GM12892 (cell line): Measurements from ENCODE around the gene GRAMD4.
A peak's percentile ranks its signal among the peaks of the same experiment; 100 is the strongest.

Source experiments
- DNase-seq: peaks from one replicate; pipeline ENCODE4 v3.0.0; 2011; ENCODE audit not compliant: insufficient read length
- FAIRE-seq: peaks from 2 replicates; lab custom pipeline; 2011; peaks lifted over from hg19 to GRCh38; lab: Jason Lieb, UNC
- POLR2A ChIP-seq: IDR thresholded peaks from 2 replicates; pipeline ENCODE4 v1.6.1; 2011; ENCODE audit warnings: low read depth, low read length, control low read depth
- POLR2AphosphoS5 ChIP-seq: IDR thresholded peaks from 2 replicates; pipeline ENCODE4 v1.6.1; 2011; ENCODE audit warnings: low read depth, low read length, control low read depth
- TAF1 ChIP-seq: IDR thresholded peaks from 2 replicates; pipeline ENCODE4 v1.6.1; 2011; ENCODE audit warnings: low read depth, mild to moderate bottlenecking, control low read depth, low read length, borderline replicate concordance

Gene GRAMD4

DNA sequence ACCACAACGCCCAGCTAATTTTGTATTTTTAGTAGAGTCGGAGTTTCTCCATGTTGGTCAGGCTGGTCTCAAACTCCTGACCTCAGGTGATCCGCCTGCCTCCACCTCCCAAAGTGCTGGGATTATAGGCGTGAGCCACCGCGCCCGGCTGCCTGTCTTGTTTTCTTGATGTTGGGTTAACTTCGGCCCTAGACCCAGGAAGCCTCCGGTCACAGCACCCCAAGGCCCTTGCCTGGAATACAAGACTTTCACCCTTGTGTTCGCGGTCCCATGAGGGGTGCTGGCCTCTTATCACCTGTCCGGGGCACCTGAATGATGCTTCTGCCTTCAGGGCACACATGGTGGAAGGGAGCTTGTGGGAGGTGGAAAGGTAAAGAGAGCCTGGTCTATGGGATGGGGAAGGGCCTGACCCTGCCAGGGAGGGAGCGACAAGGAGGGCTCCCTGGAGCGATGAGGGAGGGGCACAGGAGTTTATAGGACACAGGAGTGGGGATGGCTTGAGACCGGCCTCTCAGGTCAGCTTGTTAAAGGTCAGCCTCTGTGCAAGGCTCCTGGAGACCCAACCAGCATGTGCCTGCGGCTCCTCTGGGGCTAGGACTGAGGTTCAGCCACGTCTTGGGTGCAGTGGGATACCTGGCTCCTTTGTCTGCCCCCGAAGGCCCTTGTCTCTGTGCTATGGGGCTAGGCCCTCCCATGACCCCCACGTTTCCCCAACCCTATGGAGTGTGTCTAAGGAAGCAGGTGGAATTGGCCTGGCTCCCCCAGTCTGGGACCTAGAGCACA, 34.7 kb upstream of the GRAMD4 start:
- DNase-seq (no peak), FAIRE-seq (no peak)
- no peak for TF ChIP-seq POLR2AphosphoS5

DNA sequence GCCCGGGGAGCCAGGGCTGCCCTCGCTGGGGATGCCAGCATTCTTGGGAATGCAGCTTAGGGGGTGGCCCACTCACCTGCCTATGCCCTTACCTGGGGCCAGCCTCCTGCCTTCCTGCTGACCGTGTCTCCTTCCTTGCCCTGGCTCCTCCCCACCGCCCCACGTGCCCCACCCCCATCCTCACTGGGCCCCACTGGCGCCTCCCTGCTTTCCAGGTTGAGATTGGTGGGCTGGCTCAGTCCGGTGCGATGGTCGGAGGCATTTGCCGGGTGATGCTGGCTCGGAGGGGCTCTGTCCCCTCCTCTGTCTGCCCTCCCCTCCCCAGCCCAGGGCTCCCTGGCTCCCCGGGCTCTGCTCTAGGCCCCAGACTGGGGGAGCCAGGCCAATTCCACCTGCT, 34.1 kb upstream of the GRAMD4 start:
- TF ChIP-seq POLR2A (no peak), TAF1 (no peak), POLR2AphosphoS5 (no peak)
- no peak for DNase-seq
- FAIRE-seq: no peak

DNA sequence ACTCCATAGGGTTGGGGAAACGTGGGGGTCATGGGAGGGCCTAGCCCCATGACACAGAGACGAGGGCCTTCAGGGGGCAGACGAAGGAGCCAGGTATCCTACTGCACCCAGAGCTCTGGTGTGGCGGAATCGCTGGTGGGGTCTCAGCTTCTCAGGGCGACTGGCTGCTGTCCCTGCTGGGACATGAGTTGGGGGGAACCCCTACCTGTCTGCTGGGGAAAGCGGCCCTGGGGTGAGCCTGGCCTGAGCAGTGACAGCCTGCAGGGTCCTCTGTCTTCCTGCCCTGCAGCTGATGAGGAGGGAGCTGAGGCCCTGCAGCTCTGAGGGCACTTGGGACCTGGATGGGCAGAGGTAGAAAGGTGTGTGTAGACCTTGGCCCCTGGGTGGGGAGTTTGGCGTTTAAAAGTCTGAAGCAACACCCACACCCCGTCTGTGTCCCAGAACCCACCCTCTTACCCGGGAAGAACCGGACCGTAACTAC, 33.6 kb upstream of the GRAMD4 start:
- FAIRE-seq: no peak
- TF ChIP-seq POLR2A: no peak
- no peak for DNase-seq

DNA sequence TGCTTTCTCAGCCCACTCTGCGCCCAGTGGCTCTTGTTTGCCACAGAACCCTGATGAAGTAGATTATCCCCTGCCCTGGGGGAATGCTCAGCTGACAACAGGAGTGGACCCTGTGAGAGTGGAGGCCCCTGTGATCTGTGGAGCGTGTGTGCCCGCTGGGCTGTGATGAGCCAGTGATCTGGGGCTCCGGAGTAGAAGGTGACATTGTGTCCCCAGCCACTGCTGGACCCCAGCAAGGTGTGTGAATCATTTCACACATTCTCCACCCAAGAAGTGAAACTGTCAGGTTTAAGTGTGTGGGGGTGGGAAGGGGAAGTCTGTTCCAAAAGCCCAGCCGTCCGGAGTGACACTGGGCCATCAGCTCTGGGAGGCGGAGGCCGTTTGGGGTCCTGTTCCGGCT, 33.1 kb upstream of the GRAMD4 start:
- FAIRE-seq (peak; percentile 95), DNase-seq (peak; percentile 81)
- TF ChIP-seq POLR2A (no peak), TAF1 (no peak), POLR2AphosphoS5 (no peak)

DNA sequence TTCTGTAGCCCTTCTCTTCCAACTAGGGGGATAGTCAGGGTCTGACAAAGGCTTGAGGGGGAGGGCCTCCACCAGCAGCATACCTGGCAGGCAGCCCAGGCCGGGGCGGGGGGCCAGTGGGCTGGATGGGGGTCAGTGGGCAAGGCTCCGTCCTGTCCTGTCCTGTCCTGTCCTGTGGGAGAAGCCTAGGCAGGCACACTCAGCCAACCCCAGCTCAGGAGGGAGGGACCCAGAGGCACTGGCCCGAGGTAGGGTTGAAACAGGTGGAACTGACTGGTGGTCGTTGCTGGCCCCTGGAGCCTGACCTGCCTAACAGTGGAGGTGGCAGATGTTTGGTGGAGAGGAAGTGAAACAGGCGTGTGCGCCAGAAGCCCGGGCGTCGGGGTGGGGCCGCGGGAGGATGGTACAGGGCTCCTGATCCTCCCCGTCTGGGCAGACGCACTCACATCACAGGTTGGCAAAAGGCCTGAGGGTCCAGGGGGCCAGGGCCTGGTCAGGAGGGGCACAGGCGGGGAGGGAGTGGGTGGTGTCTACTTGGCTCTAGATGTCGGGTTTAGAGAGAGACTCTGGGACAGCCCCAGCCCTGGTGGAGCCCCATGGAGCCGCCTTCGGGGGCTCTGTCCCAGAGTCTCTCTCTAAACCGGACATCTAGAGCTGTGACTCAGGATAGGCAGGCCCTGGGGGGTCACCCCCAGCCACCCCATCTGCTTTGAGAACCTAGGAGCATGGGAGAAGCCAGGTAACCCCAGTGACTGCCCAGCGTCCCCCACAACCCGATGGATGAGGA, 32.5 kb upstream of the GRAMD4 start:
- no peak for TF ChIP-seq POLR2A
- no peak for TF ChIP-seq TAF1
- no peak for TF ChIP-seq POLR2AphosphoS5
- no peak for FAIRE-seq

DNA sequence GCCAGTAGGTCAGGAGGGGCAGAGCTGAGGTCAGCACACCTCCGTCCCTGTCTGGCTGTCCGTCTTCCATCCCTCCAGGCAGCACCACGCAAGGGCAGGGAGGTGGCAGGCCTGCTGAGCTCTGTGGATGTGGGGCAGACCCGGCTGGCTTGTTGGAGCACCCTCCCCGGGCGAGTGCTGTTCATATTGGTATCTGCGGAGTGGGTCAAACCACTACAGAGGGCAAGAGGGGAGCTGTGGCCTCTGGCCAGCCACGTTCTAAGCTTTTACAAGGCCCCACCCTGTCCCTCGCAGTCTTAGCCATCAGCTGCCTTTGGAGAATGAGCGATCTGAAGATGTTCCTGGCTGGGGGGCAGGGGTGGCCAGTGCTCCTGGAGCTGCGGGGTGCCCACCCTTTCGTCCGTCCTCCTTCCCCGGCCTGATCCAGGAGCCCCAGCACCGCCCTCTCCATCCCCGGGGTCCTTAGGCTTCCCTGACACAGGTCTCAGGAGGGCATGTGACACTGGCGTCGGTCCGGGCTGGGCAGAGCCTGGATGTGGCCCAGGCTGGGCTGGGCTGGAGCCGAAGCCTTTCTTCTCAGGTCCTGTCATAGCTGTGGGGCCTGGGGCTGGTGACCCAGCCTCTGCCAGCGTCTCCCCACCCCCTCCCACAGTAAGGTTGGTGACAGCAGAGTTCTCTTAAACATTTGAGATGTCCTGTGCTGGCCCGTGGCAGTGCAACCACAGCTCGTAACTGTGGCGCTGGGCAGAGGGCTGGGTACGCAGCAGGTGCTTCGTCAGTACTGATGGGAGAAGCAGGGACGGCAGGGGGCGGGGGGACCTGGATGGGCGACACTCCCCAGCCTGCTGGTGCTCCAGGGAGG, 31.7 kb upstream of the GRAMD4 start:
- no peak for TF ChIP-seq TAF1
- TF ChIP-seq POLR2A: no peak
- no peak for TF ChIP-seq POLR2AphosphoS5
- no peak for DNase-seq
- no peak for FAIRE-seq

More for the DNA sequence above, 32.5 kb upstream of the GRAMD4 start:
- DNase-seq: peak; percentile 91

DNA sequence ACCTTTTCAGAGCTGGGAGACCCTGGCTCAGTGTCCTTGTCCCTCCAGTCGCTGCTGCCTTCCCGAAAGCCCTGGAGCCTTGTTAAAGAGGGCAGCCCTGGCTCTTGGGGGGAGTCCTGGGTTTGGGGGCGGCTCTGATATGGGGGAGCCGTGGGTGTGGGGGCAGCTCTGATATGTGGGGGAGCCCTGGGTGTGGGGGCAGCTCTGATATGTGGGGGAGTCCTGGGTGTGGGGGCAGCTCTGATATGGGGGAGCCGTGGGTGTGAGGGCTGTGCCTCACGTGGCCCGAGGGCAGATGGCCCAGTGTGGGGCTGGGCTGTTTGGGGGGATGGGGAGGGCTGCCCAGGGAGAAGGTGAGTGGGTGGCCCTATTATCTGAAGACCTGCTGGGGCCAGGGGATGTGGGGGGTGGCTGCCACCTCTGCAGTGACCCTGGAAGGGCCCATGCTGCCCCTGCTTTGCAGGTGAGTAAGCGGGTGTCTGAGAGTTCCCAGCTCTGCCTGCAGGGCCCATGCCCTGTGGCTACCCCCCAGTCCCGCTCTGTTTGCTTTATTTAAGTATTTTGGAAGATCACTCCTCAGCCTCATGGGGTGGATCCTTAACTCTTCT, 30.9 kb upstream of the GRAMD4 start:
- no peak for TF ChIP-seq POLR2A
- DNase-seq: no peak
- no peak for FAIRE-seq

DNA sequence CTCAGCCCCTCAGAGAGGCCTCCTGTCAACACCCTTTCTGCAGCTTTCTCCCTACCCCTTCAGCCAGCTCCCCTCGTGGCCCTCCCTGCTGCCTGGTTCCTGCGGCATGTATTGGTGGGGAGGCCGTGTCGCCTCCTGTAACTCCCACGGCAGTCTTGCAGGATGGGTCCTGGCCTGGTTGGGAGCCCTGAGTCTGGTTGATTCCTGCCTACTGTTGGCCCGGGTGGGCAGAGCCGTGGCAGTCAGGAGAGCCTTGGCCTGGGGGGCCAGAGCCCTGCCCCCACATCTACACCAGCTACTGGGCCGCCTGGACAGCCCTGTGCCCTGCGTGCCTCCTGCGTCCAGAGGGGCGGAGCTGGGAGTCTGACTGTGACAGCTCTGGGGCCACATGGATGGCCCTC, 30.3 kb upstream of the GRAMD4 start:
- no peak for FAIRE-seq
- no peak for DNase-seq
- TF ChIP-seq POLR2AphosphoS5 (no peak), POLR2A (no peak), TAF1 (no peak)

DNA sequence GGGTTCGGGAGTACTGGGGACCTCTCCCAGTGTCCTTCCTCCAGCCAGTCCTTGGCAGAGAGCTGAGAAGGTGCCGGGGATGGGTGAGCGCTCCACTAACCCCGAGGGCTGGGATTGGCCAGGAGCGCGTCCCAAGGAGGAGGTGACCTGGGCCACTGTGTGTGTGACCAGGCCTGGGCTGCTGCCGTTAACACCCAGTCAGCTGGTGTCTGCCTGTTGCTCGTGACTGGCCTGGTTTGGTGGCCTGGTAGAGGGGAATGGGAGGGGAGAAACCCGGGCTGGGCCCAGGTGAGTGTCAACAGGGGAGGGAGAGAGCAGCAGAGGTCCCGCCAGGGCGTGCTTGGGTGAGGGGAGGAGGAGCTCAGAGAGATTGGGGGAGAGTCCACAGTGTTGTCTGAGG, 29.9 kb upstream of the GRAMD4 start:
- FAIRE-seq: no peak
- TF ChIP-seq POLR2AphosphoS5 (no peak), POLR2A (no peak), TAF1 (no peak)
- DNase-seq: no peak

DNA sequence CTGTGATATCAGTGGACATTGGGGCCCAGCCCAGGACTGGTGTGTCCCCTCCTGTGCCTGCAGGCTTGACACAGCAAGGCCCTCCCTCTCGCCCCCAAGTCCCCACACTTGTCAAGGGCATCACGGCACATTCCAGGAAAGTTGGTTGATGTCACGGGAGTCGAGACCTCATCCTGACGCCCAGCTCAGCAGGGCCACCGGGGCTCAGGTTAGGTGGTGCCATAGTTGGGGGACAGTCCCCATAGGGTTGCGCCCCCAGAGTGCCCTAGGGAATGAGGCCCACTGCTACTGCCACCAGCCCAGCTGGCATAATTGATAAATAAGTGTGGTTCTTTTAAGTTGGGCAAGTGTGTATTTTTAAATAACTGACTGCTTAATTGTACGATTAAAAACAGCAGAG, 28.3 kb upstream of the GRAMD4 start:
- TF ChIP-seq POLR2AphosphoS5: no peak
- TF ChIP-seq POLR2A: no peak
- no peak for TF ChIP-seq TAF1
- FAIRE-seq (no peak), DNase-seq (no peak)

DNA sequence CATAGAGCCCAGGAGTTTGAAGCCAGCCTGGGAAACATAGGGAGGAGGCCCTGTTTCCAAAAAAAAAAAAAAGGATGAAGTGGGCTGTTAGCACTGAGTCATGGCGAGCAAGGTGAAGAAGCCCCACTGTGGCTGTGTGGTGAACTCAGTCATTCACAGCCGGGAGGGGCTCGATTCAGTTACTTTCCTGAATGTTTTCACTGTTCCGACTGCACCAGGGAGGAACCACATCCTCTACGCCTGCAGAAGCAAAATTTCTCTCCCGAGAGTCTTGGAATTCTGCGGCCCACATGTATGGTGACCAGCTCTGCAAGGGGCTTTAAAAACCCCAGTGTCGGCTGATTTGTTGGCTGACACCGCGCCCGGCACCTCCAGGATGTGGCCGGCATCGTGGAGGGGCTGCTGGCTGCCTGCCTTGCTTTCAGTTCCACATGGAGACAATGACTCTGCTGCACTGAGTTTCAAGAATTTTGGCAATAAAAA, 27.8 kb upstream of the GRAMD4 start:
- TF ChIP-seq TAF1 (no peak), POLR2AphosphoS5 (no peak), POLR2A (no peak)
- FAIRE-seq (peak; percentile 97), DNase-seq (peak; percentile 74)
